GM12892 (cell line): Measurements from ENCODE around the gene NRP1.

Experiments used
- POLR2A ChIP-seq: IDR thresholded peaks from 2 replicates; pipeline ENCODE4 v1.6.1; 2011; ENCODE audit warnings: low read depth, low read length, control low read depth
- POLR2AphosphoS5 ChIP-seq: IDR thresholded peaks from 2 replicates; pipeline ENCODE4 v1.6.1; 2011; ENCODE audit warnings: low read depth, low read length, control low read depth
- TAF1 ChIP-seq: IDR thresholded peaks from 2 replicates; pipeline ENCODE4 v1.6.1; 2011; ENCODE audit warnings: low read depth, mild to moderate bottlenecking, control low read depth, low read length, borderline replicate concordance

DNA sequence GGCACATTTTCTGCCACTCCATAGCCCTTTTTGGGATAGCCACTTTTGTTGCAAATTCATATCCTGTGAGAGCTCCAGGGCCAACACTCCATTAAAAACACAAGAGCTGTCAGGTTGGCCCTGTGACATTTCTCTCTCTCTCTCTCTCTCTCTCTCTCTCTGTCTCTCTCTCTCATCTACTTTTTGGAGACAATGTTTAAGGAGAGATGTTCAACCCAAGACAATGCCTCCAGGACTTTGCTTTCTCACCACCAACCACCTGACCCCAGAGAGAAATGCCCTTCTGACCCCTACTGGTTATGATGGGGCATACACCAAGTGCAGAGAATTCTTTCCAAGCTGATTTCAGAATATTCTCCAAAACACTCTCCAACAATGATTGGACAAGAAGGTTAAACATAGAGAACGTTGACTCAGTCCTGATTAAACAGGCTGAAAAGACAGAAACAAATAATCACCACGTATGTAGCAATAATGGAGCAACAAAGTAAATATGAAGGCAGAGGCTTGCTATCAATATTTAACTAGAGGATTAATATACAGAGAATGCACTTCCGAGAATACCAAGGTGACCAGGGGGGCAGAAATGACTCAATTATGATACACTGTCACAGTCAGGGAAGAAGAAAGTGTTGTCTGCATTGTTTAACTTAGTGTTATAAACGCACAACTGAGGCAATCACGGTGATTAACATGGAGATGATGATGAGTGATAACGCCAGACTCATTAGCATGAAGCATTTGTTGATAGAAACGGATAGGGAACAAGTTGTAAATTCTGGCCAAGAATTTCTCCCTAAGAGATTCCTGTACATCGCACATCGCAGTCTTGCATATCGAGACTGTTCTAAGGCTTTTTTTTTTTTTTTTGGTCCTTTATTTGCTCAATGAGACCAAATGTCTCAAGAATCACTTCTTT lies 178.5 kb downstream of the NRP1 start:
- TF ChIP-seq POLR2AphosphoS5 (no peak), TAF1 (no peak), POLR2A (no peak)
